NCI-H2107 (cell line): ENCODE results near the gene RALGPS1.
"Not testable (repeated sequence)": the region's sequence is repeated elsewhere in the genome, so short reads cannot be mapped to it uniquely, and the experiment has no call there.

ENCODE experiments used
- DNase-seq: peaks from one replicate; lab custom pipeline; 2025; lab: John Stamatoyannopoulos, UW

The RALGPS1 gene

GRCh38 chr9:126989847-126990842 is 75.6 kb downstream of the RALGPS1 start:
- no peak for DNase-seq

- DNase-seq: no peak
Observed at GRCh38 chr9:126991183-126991582, 76.6 kb downstream of the RALGPS1 start.

GRCh38 chr9:126992427-126992826 is 77.8 kb downstream of the RALGPS1 start:
- DNase-seq: no peak

GRCh38 chr9:126999315-127000068 is 84.9 kb downstream of the RALGPS1 start:
- DNase-seq: no peak

- no peak for DNase-seq
Observed at GRCh38 chr9:127004946-127005769, 90.6 kb downstream of the RALGPS1 start.

- DNase-seq: no peak
Observed at GRCh38 chr9:127005770-127006314, 91.3 kb downstream of the RALGPS1 start.

- DNase-seq: no peak
Observed at GRCh38 chr9:127007638-127008037, 93.1 kb downstream of the RALGPS1 start.

GRCh38 chr9:127008076-127008475 is 93.5 kb downstream of the RALGPS1 start:
- no peak for DNase-seq

- no peak for DNase-seq
Observed at GRCh38 chr9:127011772-127012171, 97.2 kb downstream of the RALGPS1 start.

- DNase-seq: no peak
Observed at GRCh38 chr9:127012250-127012649, 97.7 kb downstream of the RALGPS1 start.

GRCh38 chr9:127013597-127013996 is 99.0 kb downstream of the RALGPS1 start:
- no peak for DNase-seq

GRCh38 chr9:127014216-127014909 is 99.8 kb downstream of the RALGPS1 start:
- DNase-seq: no peak

- no peak for DNase-seq
Observed at GRCh38 chr9:127014910-127015540, 100.4 kb downstream of the RALGPS1 start.

GRCh38 chr9:127015921-127016512 is 101.4 kb downstream of the RALGPS1 start:
- no peak for DNase-seq

- not testable (repeated sequence) for DNase-seq
Observed at GRCh38 chr9:127017979-127018378, 103.4 kb downstream of the RALGPS1 start.

GRCh38 chr9:127018935-127019334 is 104.4 kb downstream of the RALGPS1 start:
- DNase-seq: no peak

GRCh38 chr9:127020036-127020801 is 105.6 kb downstream of the RALGPS1 start:
- DNase-seq: no peak

- no peak for DNase-seq
Observed at GRCh38 chr9:127020802-127021078, 106.2 kb downstream of the RALGPS1 start.

- no peak for DNase-seq
Observed at GRCh38 chr9:127021664-127022363, 107.2 kb downstream of the RALGPS1 start.
